Trophoblast cell (in vitro differentiated cells and primary cell): ENCODE data around the gene SLC9A4.

ENCODE experiments used
- DNase-seq, 2 donors: peaks; one replicate each; pipeline ENCODE4 v3.0.0-alpha.2; 2016
- H2AFZ ChIP-seq: 2 replicates; pipeline ENCODE4 v1.6.1; 2013; ENCODE audit warnings: low read length, moderate library complexity, mild to moderate bottlenecking; ENCODE audit not compliant: insufficient read depth, poor library complexity
- H2AK5ac ChIP-seq: 2 replicates; pipeline ENCODE4 v1.6.1; 2013; ENCODE audit warnings: mild to moderate bottlenecking, low read length
- H2BK120ac ChIP-seq: 2 replicates; pipeline ENCODE4 v1.6.1; 2013; ENCODE audit warnings: low read length, mild to moderate bottlenecking, moderate library complexity; ENCODE audit not compliant: insufficient read depth, poor library complexity
- H2BK12ac ChIP-seq: 2 replicates; pipeline ENCODE4 v1.6.1; 2013; ENCODE audit warnings: mild to moderate bottlenecking, low read length, moderate library complexity
- H2BK5ac ChIP-seq: 2 replicates; pipeline ENCODE4 v1.6.1; 2013; ENCODE audit warnings: low read length, low read depth, moderate library complexity, mild to moderate bottlenecking; ENCODE audit not compliant: poor library complexity
- H3K14ac ChIP-seq: 2 replicates; pipeline ENCODE4 v1.6.1; 2013; ENCODE audit warnings: mild to moderate bottlenecking, low read length
- H3K18ac ChIP-seq: 2 replicates; pipeline ENCODE4 v1.6.1; 2013; ENCODE audit warnings: mild to moderate bottlenecking, low read length
- H3K23ac ChIP-seq: 2 replicates; pipeline ENCODE4 v1.6.1; 2013; ENCODE audit warnings: low read length
- H3K27ac ChIP-seq: 2 replicates; pipeline ENCODE4 v1.5.1; 2013; ENCODE audit warnings: low read depth, mild to moderate bottlenecking, inconsistent platforms, low read length, moderate library complexity
- H3K27me3 ChIP-seq: 2 replicates; pipeline ENCODE4 v1.6.1; 2013; ENCODE audit warnings: inconsistent platforms, mild to moderate bottlenecking, low read length, moderate library complexity; ENCODE audit not compliant: insufficient read depth
- H3K36me3 ChIP-seq, 2 experiments: 1 replicate in 1 of 2; 2 replicates in 1 of 2; pipeline ENCODE4 v1.6.1; 2013; ENCODE audit warnings: low read length in 2 of 2, mild to moderate bottlenecking in 2 of 2, moderate library complexity in 1 of 2; ENCODE audit not compliant: insufficient read depth in 2 of 2, control insufficient read depth in 1 of 2
- H3K4ac ChIP-seq: 2 replicates; pipeline ENCODE4 v1.6.1; 2013; ENCODE audit warnings: low read depth, mild to moderate bottlenecking, low read length, moderate library complexity
- H3K4me1 ChIP-seq, 2 experiments: 1 replicate in 1 of 2; 2 replicates in 1 of 2; pipeline ENCODE4 v1.6.1; 2013; ENCODE audit warnings: low read length in 2 of 2, mild to moderate bottlenecking in 2 of 2, moderate library complexity in 1 of 2; ENCODE audit not compliant: insufficient read depth in 2 of 2, control insufficient read depth in 1 of 2
- H3K4me2 ChIP-seq: 2 replicates; pipeline ENCODE4 v1.6.1; 2013; ENCODE audit warnings: inconsistent platforms, mild to moderate bottlenecking, low read length, moderate library complexity
- H3K4me3 ChIP-seq: 2 replicates; pipeline ENCODE4 v1.5.1; 2013; ENCODE audit warnings: mild to moderate bottlenecking, low read depth, low read length, inconsistent platforms
- H3K79me1 ChIP-seq: one replicate; pipeline ENCODE4 v1.6.1; 2013; ENCODE audit warnings: low read length
- H3K79me2 ChIP-seq: 2 replicates; pipeline ENCODE4 v1.6.1; 2013; ENCODE audit warnings: low read length, mild to moderate bottlenecking; ENCODE audit not compliant: control insufficient read depth, insufficient read depth, poor library complexity
- H3K9ac ChIP-seq: 2 replicates; pipeline ENCODE4 v1.6.1; 2013; ENCODE audit warnings: mild to moderate bottlenecking, low read length
- H3K9me3 ChIP-seq: 2 replicates; pipeline ENCODE4 v1.6.1; 2013; ENCODE audit warnings: low read depth, mild to moderate bottlenecking, control low read depth, inconsistent platforms, low read length; ENCODE audit not compliant: insufficient read depth
- H4K12ac ChIP-seq: 2 replicates; pipeline ENCODE4 v1.6.1; 2013; ENCODE audit warnings: low read depth, mild to moderate bottlenecking, low read length, moderate library complexity
- H4K8ac ChIP-seq: 2 replicates; pipeline ENCODE4 v1.6.1; 2013; ENCODE audit warnings: low read depth, mild to moderate bottlenecking, low read length, moderate library complexity
- H4K91ac ChIP-seq: one replicate; pipeline ENCODE4 v1.6.1; 2013; ENCODE audit warnings: low read depth, mild to moderate bottlenecking, low read length, moderate library complexity
- WGBS: extraction: QIAGEN DNeasy Blood & Tissue Kit; methylation state at CpG from one replicate; pipeline ENCODE4 v1.1.7; 2013; ENCODE audit warnings: missing lambda C conversion rate; ENCODE audit not compliant: insufficient read length, insufficient coverage; ENCODE audit errors: extremely low coverage; 5-methylcytosine and 5-hydroxymethylcytosine counted together

The SLC9A4 gene

DNA sequence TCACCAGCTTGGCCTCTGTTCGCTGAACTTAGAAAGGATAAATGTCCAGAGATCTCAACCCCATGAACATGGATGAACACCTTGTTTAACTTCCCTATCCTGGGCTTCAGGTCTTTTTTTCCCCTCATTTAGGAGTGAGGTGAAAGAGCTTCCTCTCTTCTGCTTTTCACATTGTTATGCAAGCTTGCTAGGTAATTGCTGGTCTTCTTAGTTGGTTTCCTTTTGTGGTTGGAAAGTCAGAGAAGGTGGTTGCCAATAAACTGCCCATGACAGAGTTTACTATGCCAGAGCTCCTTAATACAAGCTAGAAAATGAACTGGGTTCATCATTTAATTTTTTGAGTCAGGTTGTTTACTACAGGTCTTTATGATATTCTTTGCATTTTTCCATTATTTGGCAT lies 16.6 kb downstream of the SLC9A4 start:
- no CpG with 5 or more reads among the region's 1 CpG for WGBS
- no peak overlapping the region for H2BK5ac ChIP-seq
- H3K9ac ChIP-seq: no peak overlapping the region
- H4K12ac ChIP-seq: no peak overlapping the region
- peaks cover 8 to 16% of the 10 kb centered on the region in 2 experiments for H3K4me1 ChIP-seq
- no peak overlapping the region for H2BK12ac ChIP-seq
- H3K79me2 ChIP-seq: no peaks in the 10 kb centered on the region
- no peak for DNase-seq
- no peak overlapping the region for H3K4ac ChIP-seq
- no peak overlapping the region for H2BK120ac ChIP-seq
- H3K14ac ChIP-seq: no peak overlapping the region
- no peak overlapping the region for H2AK5ac ChIP-seq
- H3K36me3 ChIP-seq: no peaks in the 10 kb centered on the region
- H3K79me1 ChIP-seq: peaks cover 9% of the 10 kb centered on the region
- H3K27ac ChIP-seq: no peak overlapping the region
- H2AFZ ChIP-seq: no peak overlapping the region
- H3K4me2 ChIP-seq: no peak overlapping the region
- H3K4me3 ChIP-seq: no peak overlapping the region
- H3K23ac ChIP-seq: no peak overlapping the region
- no peak overlapping the region for H3K18ac ChIP-seq
- no peak overlapping the region for H4K8ac ChIP-seq
- H3K9me3 ChIP-seq: peaks cover 2% of the 10 kb centered on the region
- no peaks in the 10 kb centered on the region for H3K27me3 ChIP-seq
- no peak overlapping the region for H4K91ac ChIP-seq

DNA sequence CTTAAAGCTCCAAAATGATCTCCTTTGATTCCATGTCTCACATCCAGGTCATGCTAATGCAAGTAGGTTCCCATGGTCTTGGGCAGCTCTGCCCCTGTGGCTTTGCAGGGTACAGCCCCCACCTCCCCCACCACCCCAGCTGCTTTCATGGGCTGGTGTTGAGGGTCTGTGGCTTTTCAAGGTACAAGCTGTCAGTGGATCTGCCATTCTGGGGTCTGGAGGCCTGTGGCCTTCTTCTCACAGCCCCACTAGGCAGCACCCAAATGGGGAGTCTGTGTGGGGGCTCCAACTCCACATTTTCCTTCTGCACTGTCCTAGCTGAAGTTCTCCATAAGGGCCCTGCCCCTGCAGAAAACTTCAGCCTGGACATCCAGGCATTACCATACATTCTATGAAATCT lies 19.0 kb downstream of the SLC9A4 start:
- no peak overlapping the region for H2AK5ac ChIP-seq
- H3K4me3 ChIP-seq: no peak overlapping the region
- no peak overlapping the region for H4K8ac ChIP-seq
- no peak overlapping the region for H4K12ac ChIP-seq
- no peak overlapping the region for H2BK12ac ChIP-seq
- no peak overlapping the region for H3K18ac ChIP-seq
- peaks cover 6% of the 10 kb centered on the region for H3K79me1 ChIP-seq
- no peak overlapping the region for H3K4ac ChIP-seq
- no peak overlapping the region for H3K27ac ChIP-seq
- no peak overlapping the region for H3K4me2 ChIP-seq
- H2AFZ ChIP-seq: no peak overlapping the region
- H3K4me1 ChIP-seq: peaks cover 4 to 9% of the 10 kb centered on the region in 2 experiments
- H3K79me2 ChIP-seq: no peaks in the 10 kb centered on the region
- peaks cover 2% of the 10 kb centered on the region for H3K9me3 ChIP-seq
- H2BK120ac ChIP-seq: no peak overlapping the region
- H3K14ac ChIP-seq: no peak overlapping the region
- no peak for DNase-seq
- no peak overlapping the region for H2BK5ac ChIP-seq
- no peak overlapping the region for H3K23ac ChIP-seq
- H3K27me3 ChIP-seq: no peaks in the 10 kb centered on the region
- no peaks in the 10 kb centered on the region for H3K36me3 ChIP-seq
- no peak overlapping the region for H3K9ac ChIP-seq
- H4K91ac ChIP-seq: no peak overlapping the region

- H3K9ac ChIP-seq: no peak overlapping the region
- no peak overlapping the region for H4K8ac ChIP-seq
- no peak overlapping the region for H3K4me2 ChIP-seq
- no peak overlapping the region for H3K4me3 ChIP-seq
- no peak overlapping the region for H3K27ac ChIP-seq
- no peak overlapping the region for H2AFZ ChIP-seq
- no peak for DNase-seq
- no CpG with 5 or more reads among the region's 1 CpG for WGBS
- no peak overlapping the region for H3K14ac ChIP-seq
- no peak overlapping the region for H4K12ac ChIP-seq
- no peak overlapping the region for H2BK5ac ChIP-seq
- no peak overlapping the region for H2BK12ac ChIP-seq
- no peak overlapping the region for H4K91ac ChIP-seq
- no peak overlapping the region for H2AK5ac ChIP-seq
- H3K36me3 ChIP-seq: no peaks in the 10 kb centered on the region
- no peaks in the 10 kb centered on the region for H3K4me1 ChIP-seq
- H2BK120ac ChIP-seq: no peak overlapping the region
- no peak overlapping the region for H3K4ac ChIP-seq
- no peaks in the 10 kb centered on the region for H3K27me3 ChIP-seq
- peaks cover 2% of the 10 kb centered on the region for H3K9me3 ChIP-seq
- no peaks in the 10 kb centered on the region for H3K79me1 ChIP-seq
- H3K23ac ChIP-seq: no peak overlapping the region
- H3K18ac ChIP-seq: no peak overlapping the region
- H3K79me2 ChIP-seq: no peaks in the 10 kb centered on the region
Measured at GRCh38 chr2:102494570-102494969, 21.5 kb downstream of the SLC9A4 start.

- Histone ChIP-seq H3K14ac (no peak overlapping the region), H2AFZ (no peak overlapping the region), H3K79me2 (no peaks in the 10 kb centered on the region), H4K91ac (no peak overlapping the region), H3K18ac (no peak overlapping the region), H3K36me3 (no peaks in the 10 kb centered on the region), H4K12ac (no peak overlapping the region), H4K8ac (no peak overlapping the region), H2BK120ac (no peak overlapping the region), H3K9ac (no peak overlapping the region), H2AK5ac (no peak overlapping the region), H3K27ac (no peak overlapping the region), H3K9me3 (no peaks in the 10 kb centered on the region), H3K79me1 (no peaks in the 10 kb centered on the region), H3K4me2 (no peak overlapping the region), H3K4me3 (no peak overlapping the region), H3K23ac (no peak overlapping the region), H2BK5ac (no peak overlapping the region), H2BK12ac (no peak overlapping the region), H3K27me3 (no peaks in the 10 kb centered on the region), H3K4me1 (no peaks in the 10 kb centered on the region), H3K4ac (no peak overlapping the region)
- DNase-seq: no peak
- no CpG with 5 or more reads among the region's 2 CpGs for WGBS
Measured at GRCh38 chr2:102498414-102498813, 25.4 kb downstream of the SLC9A4 start.
